NCI-H2029 treated with DMSO at 0.1 percent for 48 hours (cell line): Measurements from ENCODE around the gene YTHDC1.
"Not testable (repeated sequence)": the region's sequence is repeated elsewhere in the genome, so short reads cannot be mapped to it uniquely, and the experiment has no call there.

Experiments used
- DNase-seq: peaks from one replicate; lab custom pipeline; 2025; lab: John Stamatoyannopoulos, UW

Gene YTHDC1

GRCh38 chr4:68349649-68350360 lies at the start of gene YTHDC1:
Gene YTHDC1 (minus strand): TSS chr4:68350090. CDS start chr4:68349753, 337 bp downstream.
- DNase-seq = peak; percentile 63

- no peak for DNase-seq
Measured at GRCh38 chr4:68399306-68399705, 49.4 kb upstream of the YTHDC1 start.

GRCh38 chr4:68396756-68397155 lies 46.9 kb upstream of the YTHDC1 start:
- no peak for DNase-seq

DNA sequence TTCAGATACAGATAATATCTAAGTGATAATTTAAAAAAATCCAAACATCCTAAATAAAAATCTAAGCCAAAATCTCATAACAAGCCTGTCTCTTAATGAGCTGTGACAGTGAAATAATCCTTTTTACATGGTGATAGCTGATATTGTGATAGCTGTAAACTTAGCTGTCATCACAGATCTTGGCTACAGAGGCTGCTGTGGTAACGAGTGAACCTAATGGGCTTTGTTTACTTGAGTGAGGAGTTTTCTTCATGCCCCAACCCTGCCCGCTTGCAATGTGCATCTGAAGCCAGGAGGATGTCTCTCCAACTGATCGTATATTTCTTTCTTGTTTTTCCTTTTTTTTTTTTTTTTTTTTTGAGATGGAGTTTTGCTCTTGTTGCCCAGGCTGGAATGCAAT lies 41.5 kb upstream of the YTHDC1 start:
- no peak for DNase-seq

- no peak for DNase-seq
Measured at GRCh38 chr4:68390205-68390935, 40.5 kb upstream of the YTHDC1 start.

DNA sequence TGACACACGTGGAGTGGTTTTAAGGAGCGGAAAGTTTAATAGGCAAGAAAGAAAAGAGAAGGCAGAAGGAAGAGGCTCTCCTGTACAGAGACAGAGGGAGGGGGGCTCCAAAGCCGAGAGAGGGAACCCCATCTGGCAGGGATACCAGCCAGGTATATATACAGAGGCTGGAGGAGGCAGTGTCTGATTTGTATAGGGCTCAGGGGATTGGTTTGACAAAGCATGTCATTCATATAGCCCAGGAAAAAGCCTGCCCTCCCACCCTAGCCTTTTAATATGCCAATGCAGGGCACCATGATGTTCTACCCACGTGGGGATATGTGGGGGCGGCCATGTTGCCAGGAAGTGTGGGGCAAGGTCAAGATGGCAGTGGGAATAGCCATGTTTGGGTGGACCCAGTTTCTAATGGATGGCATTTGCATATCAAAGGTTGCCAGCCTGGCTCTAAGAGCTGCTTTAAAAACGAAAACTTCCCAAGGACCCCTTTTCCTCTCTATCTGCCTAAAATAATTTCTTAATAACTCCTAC lies 39.6 kb upstream of the YTHDC1 start:
- DNase-seq = not testable (repeated sequence)

- no peak for DNase-seq
Measured at GRCh38 chr4:68388347-68388865, 38.5 kb upstream of the YTHDC1 start.

GRCh38 chr4:68385267-68385666 lies 35.4 kb upstream of the YTHDC1 start:
- no peak for DNase-seq

- DNase-seq = no peak
Measured at GRCh38 chr4:68383115-68383514, 33.2 kb upstream of the YTHDC1 start.

GRCh38 chr4:68378226-68378625 lies 28.3 kb upstream of the YTHDC1 start:
- no peak for DNase-seq

GRCh38 chr4:68375667-68376559 lies 26.0 kb upstream of the YTHDC1 start:
- DNase-seq = peak; percentile 6

- peak; percentile 30 for DNase-seq
Measured at GRCh38 chr4:68373513-68373912, 23.6 kb upstream of the YTHDC1 start.

GRCh38 chr4:68372588-68372987 lies 22.7 kb upstream of the YTHDC1 start:
- DNase-seq = no peak

DNA sequence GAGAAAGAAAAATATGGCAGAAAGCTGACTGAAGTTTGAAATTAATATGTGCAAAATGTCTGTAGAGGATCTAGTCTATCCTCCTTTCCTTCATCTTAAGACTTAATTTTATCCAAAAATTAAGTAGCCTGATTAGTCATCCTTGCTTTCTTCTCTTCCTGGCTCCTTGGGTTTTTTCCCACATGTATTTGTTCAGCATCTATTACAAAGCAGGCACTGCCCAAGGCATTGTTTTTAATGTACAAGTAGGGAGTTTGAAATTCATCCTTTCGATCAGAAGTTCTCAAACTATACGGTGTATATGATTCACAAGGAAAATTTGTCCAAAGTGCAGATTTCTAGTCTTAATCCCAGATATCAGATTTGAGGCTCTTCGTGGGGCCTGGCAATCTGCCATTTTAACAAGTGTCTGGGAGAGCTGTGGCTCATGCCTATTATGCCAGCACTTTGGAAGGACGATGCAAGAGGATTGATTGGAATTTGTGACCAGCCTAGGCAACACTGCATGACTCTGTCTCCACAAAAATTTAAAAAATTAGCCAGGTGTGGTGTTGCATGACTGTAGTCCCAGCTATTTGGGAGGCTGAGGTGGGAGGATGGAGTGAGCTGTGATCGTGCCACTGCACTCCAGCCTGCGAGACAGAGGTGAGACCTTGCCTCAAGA lies 19.4 kb upstream of the YTHDC1 start:
- no peak for DNase-seq

DNA sequence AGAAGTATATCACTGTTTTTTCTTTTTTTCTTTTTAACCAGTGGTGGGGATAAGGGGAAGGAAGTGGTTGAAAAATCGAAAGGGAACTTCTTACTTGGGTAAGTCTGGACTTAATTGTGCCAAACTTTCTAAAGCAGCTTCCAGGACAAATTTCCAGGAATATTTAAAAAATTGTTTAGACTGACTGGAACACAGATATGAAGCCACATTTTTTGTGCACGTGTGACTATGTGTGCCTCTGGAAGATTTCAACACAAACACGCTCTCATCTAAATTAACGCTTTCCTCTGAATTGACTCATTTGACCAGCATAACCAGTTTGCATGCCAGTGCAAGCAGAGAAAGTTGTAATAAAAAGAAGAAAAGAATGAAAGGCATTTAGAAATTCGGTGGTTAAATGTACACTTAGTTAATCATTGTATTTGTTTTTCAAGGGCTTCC lies 18.8 kb upstream of the YTHDC1 start:
- no peak for DNase-seq

DNA sequence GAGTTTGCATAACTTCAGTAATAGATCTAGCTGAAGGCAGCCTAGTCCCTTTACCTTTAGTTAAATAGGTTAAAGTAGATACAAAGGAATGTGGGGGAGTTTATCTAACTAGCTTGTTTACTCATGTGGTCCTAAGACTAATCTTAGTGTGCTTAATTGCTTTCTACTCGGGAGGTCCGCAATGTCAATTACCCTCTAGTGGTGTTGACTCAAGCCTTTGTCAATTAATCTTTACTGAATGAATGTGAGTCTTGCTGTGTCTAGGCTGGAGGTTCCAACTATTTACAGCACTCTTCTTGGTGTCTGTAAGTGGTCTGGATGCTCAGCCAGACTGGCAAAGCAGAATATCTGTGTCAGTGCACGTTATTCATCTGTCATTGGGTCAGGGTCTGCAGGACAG lies 17.9 kb upstream of the YTHDC1 start:
- DNase-seq = no peak

DNA sequence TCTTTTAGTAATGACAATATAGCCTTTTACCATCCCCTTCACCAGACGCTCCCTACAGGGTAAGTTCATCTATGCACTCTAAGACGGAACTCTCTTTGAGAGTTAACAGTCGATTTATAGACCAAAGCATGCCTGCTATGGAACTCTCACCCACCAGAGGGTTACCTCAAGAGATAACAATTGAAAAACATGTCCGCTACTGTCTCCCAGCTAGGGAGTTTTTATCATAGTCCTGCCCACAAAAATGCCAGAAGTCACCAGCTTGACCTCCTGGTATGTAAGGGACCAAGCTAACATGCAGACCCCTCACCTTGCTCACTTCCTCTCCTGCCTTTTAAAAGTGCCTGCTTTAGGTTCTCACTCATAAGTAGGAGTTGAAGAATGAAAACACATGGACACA lies 16.7 kb upstream of the YTHDC1 start:
- no peak for DNase-seq

DNA sequence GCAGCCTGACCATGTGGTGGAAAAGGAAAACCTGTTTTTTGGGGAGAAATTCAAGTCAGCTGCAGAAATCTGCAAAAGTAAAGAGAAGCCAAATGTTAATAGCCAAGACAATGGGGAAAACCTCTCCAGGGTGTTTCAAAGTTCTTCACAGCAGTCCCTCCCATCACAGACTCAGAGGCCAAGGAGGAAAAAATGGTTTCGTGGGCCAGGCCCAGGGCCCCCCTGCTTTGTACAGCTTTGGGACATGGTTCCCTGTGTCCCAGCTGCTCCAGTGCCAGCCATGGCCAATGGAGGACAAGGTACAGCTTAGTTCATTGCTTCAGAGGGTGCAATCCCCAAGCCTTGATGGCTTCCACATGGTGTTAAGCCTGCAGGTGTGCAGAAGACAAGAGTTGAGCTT lies 15.2 kb upstream of the YTHDC1 start:
- no peak for DNase-seq

DNA sequence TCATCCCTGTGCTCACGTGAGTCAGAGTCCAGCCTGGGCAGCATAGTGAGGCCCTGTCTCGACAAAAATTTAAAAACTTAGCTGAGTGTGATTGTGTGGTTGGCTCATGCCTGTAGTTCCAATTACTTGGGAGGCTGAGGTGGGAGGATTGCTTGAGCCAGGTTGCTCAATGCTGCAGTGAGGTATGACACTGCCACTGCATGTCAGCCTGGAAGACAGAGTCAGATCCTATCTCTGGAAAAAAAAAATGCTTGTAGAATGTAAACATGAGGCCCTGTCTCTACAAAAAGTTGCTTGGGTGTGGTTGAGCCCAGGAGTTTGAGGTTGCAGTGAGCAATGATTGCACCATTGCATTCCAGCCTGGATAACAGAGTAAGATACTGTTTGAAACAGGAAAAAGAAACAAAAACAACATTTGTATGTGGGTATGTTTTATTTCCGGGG lies 11.3 kb upstream of the YTHDC1 start:
- DNase-seq = no peak

- DNase-seq = no peak
Measured at GRCh38 chr4:68360231-68360968, 10.5 kb upstream of the YTHDC1 start.

DNA sequence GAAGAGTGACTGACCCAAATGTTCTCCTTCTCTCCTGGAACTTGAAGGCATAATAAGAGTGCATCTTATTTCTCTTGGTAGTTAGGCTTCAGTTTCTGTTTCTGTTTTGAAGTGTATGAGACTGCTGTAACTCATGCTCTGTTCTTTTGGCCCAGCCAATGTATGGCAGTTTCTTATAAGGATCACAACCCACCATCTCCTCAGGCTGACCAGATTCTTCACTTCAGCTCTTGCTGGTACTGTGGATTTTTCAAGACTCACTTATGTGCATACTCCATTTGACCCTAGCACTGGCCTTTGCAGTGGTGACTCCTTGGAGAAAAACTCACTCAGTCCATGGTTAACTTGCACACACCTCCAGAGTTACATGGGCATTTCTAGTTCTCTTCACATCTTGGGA lies 9.6 kb upstream of the YTHDC1 start:
- DNase-seq = no peak
